Activated B cell treated with CpG ODN at 0.5 μM for 24 hours (primary cell): Measurements from ENCODE around the gene CCDC81. TPM values are rescaled to one million over a fixed set of nuclear protein-coding genes. Genes with fewer than 3 reads are reported as not detected.

Experiments used
- ATAC-seq: fragments of 200-7000 bp; cut with Tn5 transposase; one replicate; pipeline ENCODE4 v1.10.0; 2021; ENCODE audit warnings: low read depth, mild to moderate bottlenecking, moderate library complexity
- CTCF ChIA-PET: fragments of 350-600 bp; sonication (Branson Sonifier 250); formaldehyde crosslinking; loops from one replicate; lab custom pipeline; 2021; ENCODE audit warnings: antibody characterized with exemption; lab: Charles Lee
- POLR2A ChIA-PET: fragments of 350-600 bp; sonication (Branson Sonifier 250); formaldehyde crosslinking; loops from one replicate; lab custom pipeline; 2021; ENCODE audit warnings: antibody characterized with exemption; lab: Charles Lee
- DNase-seq: peaks from one replicate; pipeline ENCODE4 v3.0.0; 2022
- H3K27ac Mint-ChIP-seq: one replicate; pipeline ENCODE4 v1.8.0; 2020; ENCODE audit warnings: mixed read lengths
- H3K27me3 Mint-ChIP-seq: one replicate; pipeline ENCODE4 v1.8.0; 2021; ENCODE audit warnings: mixed read lengths
- H3K36me3 Mint-ChIP-seq: one replicate; pipeline ENCODE4 v1.8.0; 2021; ENCODE audit warnings: low read depth, mixed read lengths
- H3K4me1 Mint-ChIP-seq: one replicate; pipeline ENCODE4 v1.8.0; 2021; ENCODE audit warnings: mixed read lengths
- H3K4me3 Mint-ChIP-seq: one replicate; pipeline ENCODE4 v1.8.0; 2020; ENCODE audit warnings: mild to moderate bottlenecking, mixed read lengths
- H3K9me3 Mint-ChIP-seq: one replicate; pipeline ENCODE4 v1.8.0; 2020; ENCODE audit warnings: mixed read lengths
- intact Hi-C: fragments of 100-400 bp; cut with micrococcal nuclease; formaldehyde crosslinking; loops from one replicate; pipeline ENCODE4 v1.15.1; 2024
- total RNA-seq: library from RNA; stranded (reverse); gene quantifications from 2 replicates; pipeline ENCODE4 v1.2.3, GENCODE V29; 2022
- TF ChIP-seq, protein P1 (sequence below): fragments of 200-600 bp; IDR thresholded peaks from one replicate; pipeline ENCODE4 v1.8.0; 2022; ENCODE audit warnings: antibody characterized with exemption, mild to moderate bottlenecking

The CCDC81 gene
- total RNA-seq, 1 donor from 2014 or later = 0.82 TPM

DNA sequence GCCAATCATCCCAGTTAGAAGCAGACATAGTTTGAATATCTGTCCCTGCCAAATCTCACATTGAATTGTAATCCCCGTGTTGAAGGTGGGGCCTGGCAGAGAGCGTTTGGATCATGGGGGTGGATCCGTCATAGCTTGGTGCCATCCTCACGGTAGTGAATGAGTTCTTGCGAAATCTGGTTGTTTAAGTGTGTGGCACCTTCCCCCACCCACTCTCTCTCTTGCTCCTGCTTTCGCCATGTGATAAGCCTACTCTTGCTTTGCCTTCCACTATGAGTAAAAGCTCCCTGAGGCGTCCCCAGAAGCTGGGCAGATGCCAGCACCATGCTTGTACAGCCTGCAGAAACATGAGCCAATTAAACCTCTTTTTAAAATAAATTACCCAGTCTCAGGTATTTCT lies 5.0 kb upstream of the CCDC81 start:
- CTCF ChIA-PET = no interaction called here
- TF ChIP-seq, protein P1, sequence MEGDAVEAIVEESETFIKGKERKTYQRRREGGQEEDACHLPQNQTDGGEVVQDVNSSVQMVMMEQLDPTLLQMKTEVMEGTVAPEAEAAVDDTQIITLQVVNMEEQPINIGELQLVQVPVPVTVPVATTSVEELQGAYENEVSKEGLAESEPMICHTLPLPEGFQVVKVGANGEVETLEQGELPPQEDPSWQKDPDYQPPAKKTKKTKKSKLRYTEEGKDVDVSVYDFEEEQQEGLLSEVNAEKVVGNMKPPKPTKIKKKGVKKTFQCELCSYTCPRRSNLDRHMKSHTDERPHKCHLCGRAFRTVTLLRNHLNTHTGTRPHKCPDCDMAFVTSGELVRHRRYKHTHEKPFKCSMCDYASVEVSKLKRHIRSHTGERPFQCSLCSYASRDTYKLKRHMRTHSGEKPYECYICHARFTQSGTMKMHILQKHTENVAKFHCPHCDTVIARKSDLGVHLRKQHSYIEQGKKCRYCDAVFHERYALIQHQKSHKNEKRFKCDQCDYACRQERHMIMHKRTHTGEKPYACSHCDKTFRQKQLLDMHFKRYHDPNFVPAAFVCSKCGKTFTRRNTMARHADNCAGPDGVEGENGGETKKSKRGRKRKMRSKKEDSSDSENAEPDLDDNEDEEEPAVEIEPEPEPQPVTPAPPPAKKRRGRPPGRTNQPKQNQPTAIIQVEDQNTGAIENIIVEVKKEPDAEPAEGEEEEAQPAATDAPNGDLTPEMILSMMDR = no peak
- POLR2A ChIA-PET = no interaction called here
- intact Hi-C loops = no loop called here
- H3K9me3 Mint-ChIP-seq = no peaks in the 10 kb centered on the region
- peaks cover 6% of the 10 kb centered on the region for H3K27me3 Mint-ChIP-seq
- no peak overlapping the region for H3K4me3 Mint-ChIP-seq
- H3K4me1 Mint-ChIP-seq = no peaks in the 10 kb centered on the region
- no peak overlapping the region for H3K27ac Mint-ChIP-seq
- no peak for DNase-seq
- H3K36me3 Mint-ChIP-seq = no peaks in the 10 kb centered on the region
- ATAC-seq = no peak

DNA sequence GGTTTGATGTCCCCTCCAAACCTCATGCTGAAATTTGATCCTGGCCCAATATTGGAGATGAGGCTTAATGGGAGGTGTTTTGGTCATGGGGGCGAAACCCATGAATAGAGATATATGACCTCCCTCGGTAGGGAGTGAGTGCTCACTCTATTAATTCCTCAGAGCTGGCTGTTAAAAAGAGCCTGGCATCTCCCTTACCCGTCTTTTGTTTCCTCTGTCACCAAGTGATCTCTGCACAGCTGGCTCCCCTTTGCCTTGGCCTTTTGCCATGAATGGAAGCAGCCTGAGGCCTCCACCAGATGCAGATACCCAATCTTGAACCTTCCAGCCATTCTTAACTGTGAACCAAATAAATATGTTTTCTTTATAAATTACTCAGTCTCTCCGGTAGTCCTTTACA lies 4.5 kb upstream of the CCDC81 start:
- DNase-seq = no peak
- TF ChIP-seq, protein P1 = no peak
- H3K27me3 Mint-ChIP-seq = peaks cover 6% of the 10 kb centered on the region
- no peak overlapping the region for H3K27ac Mint-ChIP-seq
- no peaks in the 10 kb centered on the region for H3K36me3 Mint-ChIP-seq
- H3K4me1 Mint-ChIP-seq = no peaks in the 10 kb centered on the region
- POLR2A ChIA-PET = no interaction called here
- no peaks in the 10 kb centered on the region for H3K9me3 Mint-ChIP-seq
- CTCF ChIA-PET = no interaction called here
- ATAC-seq = no peak
- intact Hi-C loops = no loop called here
- H3K4me3 Mint-ChIP-seq = no peak overlapping the region

DNA sequence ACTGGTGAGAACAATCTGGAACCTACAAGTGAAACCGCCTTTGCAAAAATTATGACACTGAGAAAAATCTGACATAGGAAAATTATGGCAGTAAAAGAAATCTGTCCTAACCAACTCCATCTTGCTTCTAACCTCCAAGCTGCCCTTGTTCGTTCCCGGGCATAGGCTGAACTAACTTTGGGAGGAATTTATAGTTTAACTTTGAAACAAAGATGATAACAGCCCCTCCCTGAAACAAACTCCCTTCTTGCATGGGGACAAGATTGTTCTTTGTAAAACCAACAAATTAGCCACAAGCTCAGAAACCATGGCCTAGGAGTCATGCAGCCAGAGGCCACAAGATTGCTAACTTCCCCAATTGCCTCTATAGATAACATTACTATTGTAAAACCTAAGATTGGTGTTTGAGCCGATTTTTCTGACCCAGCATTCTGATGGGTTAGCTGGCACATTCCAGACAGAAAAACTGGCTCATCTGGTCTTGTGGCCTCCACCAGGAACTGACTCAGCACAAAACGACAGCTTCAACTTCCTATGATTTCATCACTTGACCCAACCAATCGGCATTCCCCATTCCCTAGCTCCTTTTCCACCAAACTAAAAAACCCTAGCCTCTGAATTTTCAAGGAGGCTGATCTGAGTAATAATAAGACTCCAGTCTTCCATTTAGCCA lies 3.6 kb upstream of the CCDC81 start:
- no peak for ATAC-seq
- DNase-seq = no peak
- ChIA-PET CTCF (interaction anchor here (1.0 kb wide), 1 partner anchor 237 kb away, joined by 3 read pairs; no protein-coding TSS in a partner anchor), POLR2A (no interaction called here)
- H3K4me1 Mint-ChIP-seq = no peaks in the 10 kb centered on the region
- H3K9me3 Mint-ChIP-seq = no peaks in the 10 kb centered on the region
- intact Hi-C loops = no loop called here
- TF ChIP-seq, protein P1 = no peak
- H3K27me3 Mint-ChIP-seq = peaks cover 6% of the 10 kb centered on the region
- H3K27ac Mint-ChIP-seq = no peak overlapping the region
- H3K4me3 Mint-ChIP-seq = no peak overlapping the region
- no peaks in the 10 kb centered on the region for H3K36me3 Mint-ChIP-seq

DNA sequence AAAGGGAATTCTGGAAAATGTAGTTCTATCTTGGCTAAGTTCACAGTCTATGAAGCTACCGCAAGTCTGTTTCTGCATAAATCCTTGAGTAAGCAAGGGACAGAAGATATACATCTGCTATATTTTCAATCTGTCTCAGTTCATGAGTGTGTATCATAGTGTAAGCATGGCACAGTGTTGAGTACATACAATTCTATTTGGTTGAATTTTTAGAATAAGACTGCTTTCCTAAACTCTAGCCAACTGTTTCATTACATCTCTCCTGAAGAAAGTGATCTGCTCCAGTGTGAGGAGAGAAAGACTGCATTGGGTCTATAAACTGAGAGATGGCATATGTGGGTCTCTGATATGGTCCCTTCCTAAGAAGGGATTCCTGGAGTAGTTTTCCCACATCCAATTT lies 2.6 kb upstream of the CCDC81 start:
- Mint-ChIP-seq H3K9me3 (peaks cover 2% of the 10 kb centered on the region), H3K4me1 (no peaks in the 10 kb centered on the region), H3K4me3 (no peak overlapping the region), H3K27ac (no peak overlapping the region), H3K27me3 (peaks cover 6% of the 10 kb centered on the region), H3K36me3 (no peaks in the 10 kb centered on the region)
- POLR2A ChIA-PET = no interaction called here
- TF ChIP-seq, protein P1 = no peak
- CTCF ChIA-PET = no interaction called here
- DNase-seq (no peak), ATAC-seq (no peak)
- intact Hi-C loops = no loop called here

DNA sequence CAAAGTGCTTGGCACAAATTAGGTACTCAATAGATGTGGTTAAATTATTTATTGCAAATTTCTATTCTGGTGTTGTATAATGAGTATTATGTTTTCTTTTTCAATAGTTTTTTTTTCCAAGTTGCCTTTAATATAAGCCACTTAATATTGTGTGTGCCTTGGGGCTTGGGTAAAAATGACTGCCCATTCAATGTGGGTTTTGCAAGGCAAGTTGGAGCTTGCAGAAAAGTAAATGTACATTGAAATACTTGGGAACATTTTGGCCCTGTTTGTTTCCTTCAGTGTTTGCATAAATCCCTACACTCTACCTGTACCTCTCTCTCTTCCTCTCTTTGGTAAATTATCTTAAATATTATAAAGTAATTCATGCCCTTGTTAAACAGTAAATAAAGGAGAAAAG lies 2.1 kb upstream of the CCDC81 start:
- H3K9me3 Mint-ChIP-seq = peaks cover 2% of the 10 kb centered on the region
- POLR2A ChIA-PET = no interaction called here

More for the DNA sequence above, 2.1 kb upstream of the CCDC81 start:
- Mint-ChIP-seq H3K27me3 (peaks cover 6% of the 10 kb centered on the region), H3K36me3 (no peaks in the 10 kb centered on the region), H3K27ac (no peak overlapping the region), H3K4me1 (no peaks in the 10 kb centered on the region), H3K4me3 (no peak overlapping the region)
- TF ChIP-seq, protein P1 = no peak
- DNase-seq (no peak), ATAC-seq (no peak)
- intact Hi-C loops = no loop called here
- CTCF ChIA-PET = no interaction called here
